Measurements from ENCODE around the gene CPXM1.
"Not testable (repeated sequence)": the region's sequence is repeated elsewhere in the genome, so short reads cannot be mapped to it uniquely, and the experiment has no call there.

CPXM1 gene

DNA sequence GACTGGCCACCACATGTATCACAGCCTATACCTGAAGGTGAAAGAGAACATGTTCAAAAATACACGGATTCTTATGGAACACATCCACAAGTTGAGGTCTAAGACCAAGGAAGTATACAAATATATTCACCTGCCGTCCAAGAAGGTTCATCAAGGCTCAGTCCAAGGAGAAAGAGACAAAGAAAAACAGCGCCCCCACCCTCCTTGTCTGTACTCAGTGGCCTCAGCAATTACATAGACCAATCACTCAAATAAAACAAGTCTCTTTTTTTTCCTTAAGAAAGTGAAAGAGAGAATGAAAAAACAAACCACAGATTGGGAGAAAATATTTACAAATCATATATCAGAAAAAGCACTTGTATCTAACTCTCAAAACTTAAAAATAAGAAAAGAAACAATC is 19.5 kb downstream of the CPXM1 start:
- no peak overlapping the region for H3K27ac ChIP-seq (ENCODE audit: low read depth, low read length)
- H3K9me3 ChIP-seq (ENCODE audit: control insufficient read depth, insufficient read depth, low read depth, low read length): 0 out of 2 replicates have a peak, but pooled peaks cover 1% of the 10 kb centered on the region
- H3K9ac ChIP-seq (ENCODE audit: low read length): no peak overlapping the region
- no peak overlapping the region for H3K4me3 ChIP-seq (ENCODE audit: low read depth, low read length)
- H3K4me1 ChIP-seq (ENCODE audit: control insufficient read depth, insufficient read depth, low read length): no peaks in the 10 kb centered on the region
- H3K27me3 ChIP-seq (ENCODE audit: control insufficient read depth, insufficient read depth, low read length): peaks cover 8% of the 10 kb centered on the region
- no peaks in the 10 kb centered on the region for H3K36me3 ChIP-seq (ENCODE audit: control insufficient read depth, insufficient read depth, low read length)

DNA sequence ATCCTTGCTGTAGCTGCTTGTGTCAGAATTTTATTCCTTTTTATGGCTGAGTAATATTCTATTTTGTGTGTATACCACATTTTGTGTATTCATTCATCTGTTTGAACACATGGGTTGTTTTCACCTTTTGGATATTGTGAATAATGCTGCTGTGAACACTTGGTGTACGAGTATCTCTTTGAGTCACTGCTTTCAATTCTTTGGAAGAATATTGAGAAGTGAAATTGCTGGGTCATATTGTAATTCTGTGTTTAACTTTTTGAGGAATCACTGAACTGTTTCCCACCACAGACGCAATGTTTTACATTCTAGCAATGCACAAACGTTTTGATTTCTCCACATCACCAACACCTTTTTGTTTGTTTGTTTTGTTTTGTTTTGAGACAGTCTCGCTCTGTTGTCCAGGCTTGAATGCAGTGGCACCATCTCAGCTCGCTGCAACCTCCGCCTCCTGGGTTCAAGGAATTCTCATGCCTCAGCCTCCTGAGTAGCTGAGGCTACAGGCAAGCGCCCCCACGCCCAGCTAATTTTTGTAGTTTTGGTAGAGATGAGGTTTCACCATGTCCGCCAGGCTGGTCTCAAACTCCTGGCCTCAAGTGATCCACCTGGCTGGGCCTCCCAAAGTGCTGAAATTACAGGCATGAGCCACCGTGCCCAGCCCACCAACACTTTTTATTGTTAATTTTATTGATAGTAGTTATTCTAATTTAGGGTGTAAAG is 21.7 kb downstream of the CPXM1 start:
- H3K27ac ChIP-seq (ENCODE audit: low read depth, low read length): no peak overlapping the region
- no peak overlapping the region for H3K4me3 ChIP-seq (ENCODE audit: low read depth, low read length)
- H3K9ac ChIP-seq (ENCODE audit: low read length): no peak overlapping the region
- no peaks in the 10 kb centered on the region for H3K4me1 ChIP-seq (ENCODE audit: control insufficient read depth, insufficient read depth, low read length)
- H3K36me3 ChIP-seq (ENCODE audit: control insufficient read depth, insufficient read depth, low read length): no peaks in the 10 kb centered on the region
- peaks cover 8% of the 10 kb centered on the region for H3K27me3 ChIP-seq (ENCODE audit: control insufficient read depth, insufficient read depth, low read length)
- H3K9me3 ChIP-seq (ENCODE audit: control insufficient read depth, insufficient read depth, low read depth, low read length): 0 out of 2 replicates have a peak, but pooled peaks cover 2% of the 10 kb centered on the region

DNA sequence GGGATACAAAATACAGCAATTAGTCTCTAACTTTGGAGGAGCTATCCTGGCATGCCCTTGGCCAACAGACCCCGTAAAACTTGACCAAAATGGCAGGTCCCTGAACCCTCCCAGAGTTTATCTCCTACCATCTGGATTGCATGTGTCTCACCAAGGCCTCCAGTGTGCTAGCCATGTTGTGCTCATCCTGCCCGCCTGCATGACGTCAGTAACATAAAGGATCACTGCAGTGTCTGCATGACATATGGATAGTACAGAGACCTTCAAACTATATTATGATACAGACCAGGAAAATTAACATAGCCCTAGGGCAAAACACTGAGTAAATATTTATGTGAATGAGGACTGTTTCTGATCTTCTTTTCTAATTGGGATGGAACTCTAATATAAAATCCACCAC is 25.3 kb downstream of the CPXM1 start:
- no peaks in the 10 kb centered on the region for H3K36me3 ChIP-seq (ENCODE audit: control insufficient read depth, insufficient read depth, low read length)
- H3K9me3 ChIP-seq (ENCODE audit: control insufficient read depth, insufficient read depth, low read depth, low read length): 0 out of 2 replicates have a peak, but pooled peaks cover 2% of the 10 kb centered on the region
- H3K27ac ChIP-seq (ENCODE audit: low read depth, low read length): no peak overlapping the region
- H3K9ac ChIP-seq (ENCODE audit: low read length): no peak overlapping the region
- H3K4me1 ChIP-seq (ENCODE audit: control insufficient read depth, insufficient read depth, low read length): peaks cover 6% of the 10 kb centered on the region; the same call in 1 of the 2 replicates
- H3K27me3 ChIP-seq (ENCODE audit: control insufficient read depth, insufficient read depth, low read length): no peaks in the 10 kb centered on the region
- no peak overlapping the region for H3K4me3 ChIP-seq (ENCODE audit: low read depth, low read length)

DNA sequence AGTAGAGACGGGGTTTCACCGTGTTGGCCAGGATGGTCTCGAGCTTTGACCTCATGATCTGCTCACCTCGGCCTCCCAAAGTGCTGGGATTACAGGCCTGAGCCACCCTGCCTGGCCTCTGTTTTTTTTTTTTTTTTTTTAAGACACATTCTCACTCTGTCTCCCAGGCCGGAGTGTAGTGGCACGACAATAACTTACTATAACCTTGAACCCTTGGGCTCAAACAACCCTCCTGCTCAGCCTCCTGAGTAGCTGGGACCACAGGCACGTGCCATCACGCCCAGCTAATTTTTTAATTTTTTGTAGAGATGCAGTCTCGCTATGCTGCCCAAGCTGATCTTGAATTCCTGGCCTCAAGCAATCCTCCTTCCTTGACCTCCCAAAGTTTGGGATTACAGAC is 26.6 kb downstream of the CPXM1 start:
- H3K36me3 ChIP-seq (ENCODE audit: control insufficient read depth, insufficient read depth, low read length): no peaks in the 10 kb centered on the region
- H3K27me3 ChIP-seq (ENCODE audit: control insufficient read depth, insufficient read depth, low read length): peaks cover 5% of the 10 kb centered on the region; the same call in 1 of the 2 replicates
- H3K4me1 ChIP-seq (ENCODE audit: control insufficient read depth, insufficient read depth, low read length): peaks cover 6% of the 10 kb centered on the region; the same call in 1 of the 2 replicates
- no peak overlapping the region for H3K27ac ChIP-seq (ENCODE audit: low read depth, low read length)
- no peak overlapping the region for H3K4me3 ChIP-seq (ENCODE audit: low read depth, low read length)
- H3K9ac ChIP-seq (ENCODE audit: low read length): no peak overlapping the region
- H3K9me3 ChIP-seq (ENCODE audit: control insufficient read depth, insufficient read depth, low read depth, low read length): 0 out of 2 replicates have a peak, but pooled peaks cover 2% of the 10 kb centered on the region

DNA sequence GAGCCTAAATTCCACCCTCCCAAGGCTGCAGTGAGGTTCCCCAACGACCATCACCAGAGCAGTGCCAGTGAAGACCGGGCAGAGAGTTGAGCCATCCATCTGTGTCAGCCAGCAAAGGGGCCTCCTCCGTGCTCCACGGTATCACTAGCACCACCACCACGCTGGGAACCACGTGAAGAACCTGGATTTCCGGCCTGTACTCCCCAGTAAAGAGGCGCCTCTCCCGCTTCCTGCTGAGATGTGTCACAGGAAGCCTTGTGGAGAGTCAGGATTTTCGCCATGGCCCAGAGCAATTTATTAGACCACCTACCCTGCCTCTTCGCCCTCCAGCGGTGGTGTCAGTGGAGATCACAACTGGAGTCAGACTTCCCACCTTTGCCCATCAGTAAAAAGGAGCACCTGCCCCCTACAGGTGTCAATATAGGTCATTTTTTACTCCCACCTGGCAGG is 28.8 kb downstream of the CPXM1 start:
- Histone ChIP-seq H3K27ac (ENCODE audit: low read depth, low read length) (no peak overlapping the region), H3K27me3 (ENCODE audit: control insufficient read depth, insufficient read depth, low read length) (peaks cover 9% of the 10 kb centered on the region; the same call in 1 of the 2 replicates), H3K4me1 (ENCODE audit: control insufficient read depth, insufficient read depth, low read length) (peaks cover 6% of the 10 kb centered on the region; the same call in 1 of the 2 replicates), H3K9ac (ENCODE audit: low read length) (no peak overlapping the region), H3K4me3 (ENCODE audit: low read depth, low read length) (no peak overlapping the region), H3K36me3 (ENCODE audit: control insufficient read depth, insufficient read depth, low read length) (no peaks in the 10 kb centered on the region), H3K9me3 (ENCODE audit: control insufficient read depth, insufficient read depth, low read depth, low read length) (0 out of 2 replicates have a peak, but pooled peaks cover 2% of the 10 kb centered on the region)

DNA sequence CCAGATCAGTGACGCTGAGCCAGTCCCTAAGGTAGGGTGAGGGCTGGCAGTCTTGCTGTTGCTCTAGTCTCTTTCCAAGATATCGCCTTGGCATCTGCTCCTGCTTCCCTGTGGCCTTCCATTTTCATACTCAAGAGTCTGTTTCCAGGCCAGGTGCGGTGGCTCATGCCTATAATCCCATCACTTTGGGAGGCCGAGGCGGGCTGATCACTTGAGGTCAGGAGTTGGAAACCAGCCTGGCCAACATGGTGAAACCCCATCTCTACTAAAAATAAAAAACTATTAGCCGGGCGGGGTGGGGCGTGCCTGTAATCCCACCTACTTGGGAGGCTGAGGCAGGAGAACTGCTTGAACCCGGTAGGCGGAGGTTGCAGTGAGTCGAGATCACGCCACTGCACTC is 30.3 kb downstream of the CPXM1 start:
- not testable (repeated sequence) for H3K4me1 ChIP-seq (ENCODE audit: control insufficient read depth, insufficient read depth, low read length); H3K27ac ChIP-seq (ENCODE audit: low read depth, low read length); H3K4me3 ChIP-seq (ENCODE audit: low read depth, low read length); H3K9ac ChIP-seq (ENCODE audit: low read length); H3K36me3 ChIP-seq (ENCODE audit: control insufficient read depth, insufficient read depth, low read length); H3K27me3 ChIP-seq (ENCODE audit: control insufficient read depth, insufficient read depth, low read length); H3K9me3 ChIP-seq (ENCODE audit: control insufficient read depth, insufficient read depth, low read depth, low read length)

DNA sequence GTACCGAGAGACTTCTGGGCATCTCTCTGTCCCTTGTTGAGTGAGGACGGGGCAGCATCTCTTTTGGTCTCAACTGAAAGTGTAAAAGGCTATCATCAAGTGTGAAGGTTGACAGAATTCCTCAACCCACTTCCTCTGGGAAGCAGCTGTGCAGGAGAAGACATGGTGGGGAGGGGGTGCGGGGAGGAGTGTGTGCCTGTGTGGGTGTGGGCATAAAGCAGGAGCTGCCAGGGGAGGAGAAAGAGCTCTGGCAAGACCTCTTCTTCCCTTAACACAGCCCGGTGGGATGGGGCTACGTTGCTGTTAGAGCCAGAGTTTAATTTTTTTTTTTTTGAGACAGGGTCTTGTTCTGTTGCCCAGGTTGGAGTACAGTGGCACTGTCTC is 31.8 kb downstream of the CPXM1 start:
- H3K4me1 ChIP-seq (ENCODE audit: control insufficient read depth, insufficient read depth, low read length): peaks cover 6% of the 10 kb centered on the region; the same call in 1 of the 2 replicates
- H3K27me3 ChIP-seq (ENCODE audit: control insufficient read depth, insufficient read depth, low read length): peaks cover 9% of the 10 kb centered on the region; the same call in 1 of the 2 replicates
- no peaks in the 10 kb centered on the region for H3K9me3 ChIP-seq (ENCODE audit: control insufficient read depth, insufficient read depth, low read depth, low read length)
- no peak overlapping the region for H3K27ac ChIP-seq (ENCODE audit: low read depth, low read length)
- H3K9ac ChIP-seq (ENCODE audit: low read length): no peak overlapping the region
- H3K4me3 ChIP-seq (ENCODE audit: low read depth, low read length): no peak overlapping the region
- H3K36me3 ChIP-seq (ENCODE audit: control insufficient read depth, insufficient read depth, low read length): no peaks in the 10 kb centered on the region

DNA sequence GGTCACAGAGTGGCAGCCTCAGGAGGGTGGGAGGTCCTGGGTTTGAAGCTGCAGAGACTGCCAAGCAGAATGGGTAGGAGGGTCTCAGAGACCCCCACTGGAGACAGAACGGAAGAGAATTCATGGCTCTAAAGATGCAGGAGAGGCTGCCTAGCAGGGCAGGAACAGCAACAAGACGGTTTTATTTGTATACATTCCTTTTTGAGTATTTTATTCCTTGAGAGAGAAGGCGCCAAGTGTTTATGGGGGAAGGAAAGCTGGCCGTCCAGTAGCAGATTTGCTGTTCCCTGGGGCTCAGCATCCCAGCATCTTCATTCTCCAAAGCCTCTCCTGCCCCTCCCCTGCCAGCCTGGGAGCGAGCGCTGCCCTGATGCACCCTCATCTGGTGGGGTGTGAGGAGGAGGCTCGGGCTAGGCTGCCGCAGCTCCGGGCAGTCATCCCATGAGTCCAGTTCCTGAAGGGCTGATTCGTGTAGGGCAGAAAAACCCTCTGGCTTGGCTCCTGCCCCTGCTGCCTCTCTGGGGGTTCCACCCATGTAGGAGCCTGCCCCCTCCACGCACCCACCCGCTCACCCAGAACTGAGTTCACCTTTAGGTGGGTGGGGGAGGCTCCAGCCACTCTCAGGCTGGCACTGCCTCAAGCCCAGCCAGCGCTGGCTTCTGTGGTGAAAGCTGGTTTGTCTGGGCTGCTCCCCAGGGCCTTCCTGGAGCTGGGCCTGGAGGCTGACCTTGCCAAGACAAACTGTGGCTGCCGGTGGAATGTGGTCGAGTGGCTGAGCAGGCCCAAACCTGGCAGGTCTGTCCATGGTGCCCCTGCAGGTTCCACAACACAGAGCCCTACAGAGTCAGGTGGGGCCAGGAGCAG is 32.4 kb downstream of the CPXM1 start:
- H3K4me1 ChIP-seq (ENCODE audit: control insufficient read depth, insufficient read depth, low read length): peaks cover 6% of the 10 kb centered on the region; the same call in 1 of the 2 replicates
- peaks cover 9% of the 10 kb centered on the region; the same call in 1 of the 2 replicates for H3K27me3 ChIP-seq (ENCODE audit: control insufficient read depth, insufficient read depth, low read length)
- H3K27ac ChIP-seq (ENCODE audit: low read depth, low read length): no peak overlapping the region
- no peaks in the 10 kb centered on the region for H3K9me3 ChIP-seq (ENCODE audit: control insufficient read depth, insufficient read depth, low read depth, low read length)
- no peaks in the 10 kb centered on the region for H3K36me3 ChIP-seq (ENCODE audit: control insufficient read depth, insufficient read depth, low read length)
- no peak overlapping the region for H3K4me3 ChIP-seq (ENCODE audit: low read depth, low read length)
- no peak overlapping the region for H3K9ac ChIP-seq (ENCODE audit: low read length)

DNA sequence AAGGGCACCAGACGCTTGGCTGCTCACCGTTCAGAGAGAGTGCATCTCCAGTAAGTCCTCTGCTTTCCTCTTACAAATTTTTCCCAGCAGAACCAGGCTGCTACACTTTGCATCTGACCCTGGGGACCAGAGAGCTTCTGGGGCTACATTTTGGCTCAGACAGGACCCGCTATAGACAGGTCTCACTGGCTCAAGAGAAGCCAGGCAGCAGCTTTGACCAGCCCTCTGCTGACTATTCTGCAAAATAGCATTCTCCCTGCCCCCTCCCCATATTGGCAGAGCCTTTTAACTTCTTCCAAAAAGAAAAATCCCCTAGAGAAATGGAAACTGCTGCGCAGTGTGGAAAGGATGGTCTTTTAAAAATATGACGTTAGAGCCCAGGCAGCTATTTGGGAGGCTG is 37.2 kb downstream of the CPXM1 start:
- Histone ChIP-seq H3K4me3 (ENCODE audit: low read depth, low read length) (no peak overlapping the region), H3K9ac (ENCODE audit: low read length) (no peak overlapping the region), H3K27me3 (ENCODE audit: control insufficient read depth, insufficient read depth, low read length) (no peaks in the 10 kb centered on the region), H3K27ac (ENCODE audit: low read depth, low read length) (no peak overlapping the region), H3K36me3 (ENCODE audit: control insufficient read depth, insufficient read depth, low read length) (no peaks in the 10 kb centered on the region), H3K4me1 (ENCODE audit: control insufficient read depth, insufficient read depth, low read length) (peaks cover 24% of the 10 kb centered on the region), H3K9me3 (ENCODE audit: control insufficient read depth, insufficient read depth, low read depth, low read length) (no peaks in the 10 kb centered on the region)

DNA sequence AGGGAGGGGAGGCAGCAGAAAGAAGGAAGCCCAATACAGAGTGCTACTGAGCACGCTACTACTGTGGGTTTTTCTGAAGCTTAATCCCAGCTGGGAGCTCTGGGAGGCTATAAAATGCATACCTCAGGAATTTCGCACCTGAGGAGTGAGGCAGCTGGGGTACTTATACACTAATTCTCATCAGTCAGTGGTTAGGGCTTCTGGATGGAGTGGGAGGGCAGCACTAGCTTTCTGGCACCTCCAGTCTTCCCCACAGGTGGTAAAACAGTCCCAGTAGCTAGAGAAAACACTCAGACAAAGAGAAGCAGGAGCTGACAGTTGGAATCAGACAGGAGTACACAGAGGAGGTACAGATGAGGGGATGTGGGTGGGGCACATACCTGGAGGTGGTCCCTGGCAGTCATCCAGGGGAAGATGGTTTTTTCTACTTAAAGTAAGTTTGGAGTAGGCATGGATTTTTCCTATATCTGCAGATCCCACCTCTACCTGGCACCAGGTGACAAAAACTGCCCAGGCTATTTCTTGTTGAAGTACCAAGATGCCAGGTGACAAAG is 37.8 kb downstream of the CPXM1 start:
- peaks cover 24% of the 10 kb centered on the region for H3K4me1 ChIP-seq (ENCODE audit: control insufficient read depth, insufficient read depth, low read length)
- no peak overlapping the region for H3K4me3 ChIP-seq (ENCODE audit: low read depth, low read length)
- H3K9me3 ChIP-seq (ENCODE audit: control insufficient read depth, insufficient read depth, low read depth, low read length): no peaks in the 10 kb centered on the region
- H3K27ac ChIP-seq (ENCODE audit: low read depth, low read length): no peak overlapping the region
- no peak overlapping the region for H3K9ac ChIP-seq (ENCODE audit: low read length)
- no peaks in the 10 kb centered on the region for H3K36me3 ChIP-seq (ENCODE audit: control insufficient read depth, insufficient read depth, low read length)
- no peaks in the 10 kb centered on the region for H3K27me3 ChIP-seq (ENCODE audit: control insufficient read depth, insufficient read depth, low read length)

DNA sequence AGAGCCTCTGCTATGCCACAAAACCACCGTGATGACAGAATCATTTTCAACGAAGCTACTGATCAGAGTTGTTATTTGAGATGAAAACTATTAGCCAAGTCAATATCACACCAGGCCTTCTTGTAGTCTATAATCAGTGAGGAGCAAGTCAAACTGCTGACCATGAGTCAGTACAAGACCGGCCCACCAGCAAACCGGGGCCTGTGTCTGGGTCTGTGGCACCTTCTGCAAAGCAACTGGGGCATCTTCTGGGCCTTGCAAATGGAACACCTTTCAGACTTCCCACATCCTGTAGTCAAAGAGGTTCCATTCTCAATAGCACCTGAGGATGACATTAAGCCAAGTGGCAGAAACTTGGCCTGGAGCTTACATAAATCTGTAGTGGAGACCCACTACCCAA is 38.5 kb downstream of the CPXM1 start:
- no peaks in the 10 kb centered on the region for H3K9me3 ChIP-seq (ENCODE audit: control insufficient read depth, insufficient read depth, low read depth, low read length)
- no peaks in the 10 kb centered on the region for H3K27me3 ChIP-seq (ENCODE audit: control insufficient read depth, insufficient read depth, low read length)
- H3K27ac ChIP-seq (ENCODE audit: low read depth, low read length): no peak overlapping the region
- no peak overlapping the region for H3K4me3 ChIP-seq (ENCODE audit: low read depth, low read length)
- H3K36me3 ChIP-seq (ENCODE audit: control insufficient read depth, insufficient read depth, low read length): no peaks in the 10 kb centered on the region
- no peak overlapping the region for H3K9ac ChIP-seq (ENCODE audit: low read length)
- H3K4me1 ChIP-seq (ENCODE audit: control insufficient read depth, insufficient read depth, low read length): peaks cover 24% of the 10 kb centered on the region
